ENCODE data around the gene TSPAN11. TPM values are rescaled to one million over a fixed set of nuclear protein-coding genes. Genes with fewer than 3 reads are reported as not detected.

TSPAN11 gene
- total RNA-seq, 1 experiment from 2014 or later: not detected

DNA sequence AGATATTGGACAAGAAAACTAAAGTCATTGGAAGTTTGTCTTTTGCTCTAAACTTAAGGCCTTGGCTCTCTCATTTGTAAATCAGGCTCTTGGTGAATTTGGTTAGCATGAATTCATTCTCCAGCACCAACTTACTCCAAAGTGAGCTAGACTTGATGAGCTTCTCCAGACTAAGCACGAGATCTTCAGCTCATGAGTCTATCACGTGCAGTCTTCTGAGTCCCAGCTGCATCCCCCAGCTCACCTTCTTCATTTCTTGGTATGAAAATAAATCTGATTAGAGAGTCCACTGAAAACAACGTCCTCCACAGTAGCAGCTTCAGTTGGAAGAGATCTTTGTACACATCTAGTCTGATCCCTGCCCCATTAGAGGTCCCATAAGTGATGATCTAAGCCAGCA, 94.6 kb downstream of the TSPAN11 start:
- Histone ChIP-seq H3K27me3 (ENCODE audit: control insufficient read depth, insufficient read depth, low read length) (no peaks in the 10 kb centered on the region), H3K9me3 (ENCODE audit: control insufficient read depth, insufficient read depth, low read depth, low read length) (no peaks in the 10 kb centered on the region), H3K27ac (ENCODE audit: low read length) (no peak overlapping the region), H3K36me3 (ENCODE audit: control insufficient read depth, insufficient read depth, low read length) (no peaks in the 10 kb centered on the region), H3K4me3 (ENCODE audit: low read depth in 2 of 2, low read length in 2 of 2) (no peak overlapping the region), H3K4me1 (ENCODE audit: control insufficient read depth, insufficient read depth, low read length) (peaks cover 18% of the 10 kb centered on the region)
- in situ Hi-C loops (cut with HindIII; ENCODE audit: low pct_unique_long_range_greater_than_20kb, low sequenced_read_pairs) (no loop called here), intact Hi-C loops (cut with micrococcal nuclease; ENCODE audit: unreplicated experiment) (no loop called here)
- POLR2A ChIA-PET: no interaction called here
- no peak for TF ChIP-seq SIN3A (IDR thresholded peaks at IDR 0.05; ENCODE audit: borderline replicate concordance, insufficient read depth, low read depth, low read length)
- TF ChIP-seq, protein P1, sequence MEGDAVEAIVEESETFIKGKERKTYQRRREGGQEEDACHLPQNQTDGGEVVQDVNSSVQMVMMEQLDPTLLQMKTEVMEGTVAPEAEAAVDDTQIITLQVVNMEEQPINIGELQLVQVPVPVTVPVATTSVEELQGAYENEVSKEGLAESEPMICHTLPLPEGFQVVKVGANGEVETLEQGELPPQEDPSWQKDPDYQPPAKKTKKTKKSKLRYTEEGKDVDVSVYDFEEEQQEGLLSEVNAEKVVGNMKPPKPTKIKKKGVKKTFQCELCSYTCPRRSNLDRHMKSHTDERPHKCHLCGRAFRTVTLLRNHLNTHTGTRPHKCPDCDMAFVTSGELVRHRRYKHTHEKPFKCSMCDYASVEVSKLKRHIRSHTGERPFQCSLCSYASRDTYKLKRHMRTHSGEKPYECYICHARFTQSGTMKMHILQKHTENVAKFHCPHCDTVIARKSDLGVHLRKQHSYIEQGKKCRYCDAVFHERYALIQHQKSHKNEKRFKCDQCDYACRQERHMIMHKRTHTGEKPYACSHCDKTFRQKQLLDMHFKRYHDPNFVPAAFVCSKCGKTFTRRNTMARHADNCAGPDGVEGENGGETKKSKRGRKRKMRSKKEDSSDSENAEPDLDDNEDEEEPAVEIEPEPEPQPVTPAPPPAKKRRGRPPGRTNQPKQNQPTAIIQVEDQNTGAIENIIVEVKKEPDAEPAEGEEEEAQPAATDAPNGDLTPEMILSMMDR (IDR thresholded peaks at IDR 0.05): no peak
- TF ChIP-seq, protein P2, sequence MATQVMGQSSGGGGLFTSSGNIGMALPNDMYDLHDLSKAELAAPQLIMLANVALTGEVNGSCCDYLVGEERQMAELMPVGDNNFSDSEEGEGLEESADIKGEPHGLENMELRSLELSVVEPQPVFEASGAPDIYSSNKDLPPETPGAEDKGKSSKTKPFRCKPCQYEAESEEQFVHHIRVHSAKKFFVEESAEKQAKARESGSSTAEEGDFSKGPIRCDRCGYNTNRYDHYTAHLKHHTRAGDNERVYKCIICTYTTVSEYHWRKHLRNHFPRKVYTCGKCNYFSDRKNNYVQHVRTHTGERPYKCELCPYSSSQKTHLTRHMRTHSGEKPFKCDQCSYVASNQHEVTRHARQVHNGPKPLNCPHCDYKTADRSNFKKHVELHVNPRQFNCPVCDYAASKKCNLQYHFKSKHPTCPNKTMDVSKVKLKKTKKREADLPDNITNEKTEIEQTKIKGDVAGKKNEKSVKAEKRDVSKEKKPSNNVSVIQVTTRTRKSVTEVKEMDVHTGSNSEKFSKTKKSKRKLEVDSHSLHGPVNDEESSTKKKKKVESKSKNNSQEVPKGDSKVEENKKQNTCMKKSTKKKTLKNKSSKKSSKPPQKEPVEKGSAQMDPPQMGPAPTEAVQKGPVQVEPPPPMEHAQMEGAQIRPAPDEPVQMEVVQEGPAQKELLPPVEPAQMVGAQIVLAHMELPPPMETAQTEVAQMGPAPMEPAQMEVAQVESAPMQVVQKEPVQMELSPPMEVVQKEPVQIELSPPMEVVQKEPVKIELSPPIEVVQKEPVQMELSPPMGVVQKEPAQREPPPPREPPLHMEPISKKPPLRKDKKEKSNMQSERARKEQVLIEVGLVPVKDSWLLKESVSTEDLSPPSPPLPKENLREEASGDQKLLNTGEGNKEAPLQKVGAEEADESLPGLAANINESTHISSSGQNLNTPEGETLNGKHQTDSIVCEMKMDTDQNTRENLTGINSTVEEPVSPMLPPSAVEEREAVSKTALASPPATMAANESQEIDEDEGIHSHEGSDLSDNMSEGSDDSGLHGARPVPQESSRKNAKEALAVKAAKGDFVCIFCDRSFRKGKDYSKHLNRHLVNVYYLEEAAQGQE (IDR thresholded peaks at IDR 0.05; ENCODE audit: insufficient read depth in 1 of 2, low read depth in 2 of 2, low read length in 1 of 2): no peak
- TF ChIP-seq POLR2AphosphoS5 (IDR thresholded peaks at IDR 0.05; ENCODE audit: low read depth, low read length): no peak
- TF ChIP-seq TCF7L2 (IDR thresholded peaks at IDR 0.05; ENCODE audit: low read depth, low read length): no peak
- BruUV-seq (replicated peaks): no TSS peak
- ATAC-seq (no peak), DNase-seq (ENCODE audit: low read depth, low spot score) (no peak)
- CTCF ChIA-PET: no interaction called here

DNA sequence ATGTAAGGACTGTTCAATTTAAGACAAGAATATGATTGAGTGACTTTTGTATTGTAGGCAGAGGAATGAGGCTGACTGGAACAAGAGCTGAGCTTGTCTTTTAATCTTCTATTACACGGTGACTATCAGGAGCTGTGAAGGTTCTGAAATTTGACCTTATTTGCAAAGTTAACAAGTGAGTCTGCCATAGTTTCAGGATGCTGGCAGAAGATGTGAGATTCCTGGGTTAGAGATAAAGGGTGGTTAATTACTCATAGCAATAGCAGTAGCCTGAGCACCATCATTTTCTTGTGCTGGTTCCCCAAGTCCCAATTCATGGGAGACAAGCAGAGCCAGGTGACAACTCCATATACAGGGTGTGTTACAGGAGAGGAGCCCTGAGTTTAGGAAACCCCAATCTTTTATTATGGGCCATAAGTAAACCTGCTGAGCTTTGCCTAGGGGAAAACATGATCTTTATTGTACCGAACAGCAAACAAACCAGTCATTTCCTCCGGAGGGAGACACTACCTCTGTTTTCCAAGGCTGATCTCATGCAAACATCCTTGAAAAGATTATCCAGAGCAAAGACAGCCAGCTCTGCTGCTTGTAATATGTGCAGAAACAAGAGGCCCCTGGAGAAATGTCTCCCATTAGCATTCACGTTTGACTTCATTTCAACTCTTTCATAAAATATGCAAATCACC, 95.4 kb downstream of the TSPAN11 start:
- Histone ChIP-seq H3K4me3 (ENCODE audit: low read depth in 2 of 2, low read length in 2 of 2) (no peak overlapping the region), H3K36me3 (ENCODE audit: control insufficient read depth, insufficient read depth, low read length) (no peaks in the 10 kb centered on the region), H3K27me3 (ENCODE audit: control insufficient read depth, insufficient read depth, low read length) (no peaks in the 10 kb centered on the region), H3K4me1 (ENCODE audit: control insufficient read depth, insufficient read depth, low read length) (peaks cover 18% of the 10 kb centered on the region), H3K27ac (ENCODE audit: low read length) (no peak overlapping the region), H3K9me3 (ENCODE audit: control insufficient read depth, insufficient read depth, low read depth, low read length) (no peaks in the 10 kb centered on the region; the same call in 1 of the 2 replicates)
- in situ Hi-C loops (cut with HindIII; ENCODE audit: low pct_unique_long_range_greater_than_20kb, low sequenced_read_pairs) (no loop called here), intact Hi-C loops (cut with micrococcal nuclease; ENCODE audit: unreplicated experiment) (no loop called here)
- CTCF ChIA-PET: interaction anchor here (1.1 kb wide), 1 partner anchor 33 kb away, joined by 3 read pairs; no protein-coding TSS in a partner anchor
- peak; percentile 18 for DNase-seq (ENCODE audit: low read depth, low spot score)
- POLR2A ChIA-PET: no interaction called here
- TF ChIP-seq, protein P2 (IDR thresholded peaks at IDR 0.05; ENCODE audit: insufficient read depth in 1 of 2, low read depth in 2 of 2, low read length in 1 of 2): no peak
- peak; percentile 74; the same call in 1 of the 2 replicates for TF ChIP-seq TCF7L2 (IDR thresholded peaks at IDR 0.05; ENCODE audit: low read depth, low read length)
- ATAC-seq: peak; percentile 75
- no TSS peak for BruUV-seq (replicated peaks)
